ENCODE results near the gene HPS4.

HPS4 gene

GRCh38 chr22:26470807-26471206, 12.8 kb downstream of the HPS4 start:
- in situ Hi-C loops (cut with HindIII; ENCODE audit: low sequenced_read_pairs), result no loop called here

- in situ Hi-C loops (cut with HindIII; ENCODE audit: low sequenced_read_pairs), result loop anchor here (5.0 to 10.0 kb wide), 2 partner anchors 49 to 71 kb away; no protein-coding TSS in a partner anchor
Observed at GRCh38 chr22:26466196-26466595, 17.4 kb downstream of the HPS4 start.

- in situ Hi-C loops (cut with HindIII; ENCODE audit: low sequenced_read_pairs), result loop anchor here (10.0 kb wide), 1 partner anchor 70 kb away; no protein-coding TSS in a partner anchor
Observed at GRCh38 chr22:26464312-26464711, 19.3 kb downstream of the HPS4 start.

GRCh38 chr22:26463688-26464087, 19.9 kb downstream of the HPS4 start:
- in situ Hi-C loops (cut with HindIII; ENCODE audit: low sequenced_read_pairs), result loop anchor here (10.0 kb wide), 1 partner anchor 69 kb away; no protein-coding TSS in a partner anchor

GRCh38 chr22:26463101-26463661, 20.4 kb downstream of the HPS4 start:
- in situ Hi-C loops (cut with HindIII; ENCODE audit: low sequenced_read_pairs), result loop anchor here (10.0 kb wide), 1 partner anchor 68 kb away; no protein-coding TSS in a partner anchor

- in situ Hi-C loops (cut with HindIII; ENCODE audit: low sequenced_read_pairs), result loop anchor here (10.0 kb wide), 1 partner anchor 68 kb away; no protein-coding TSS in a partner anchor
Observed at GRCh38 chr22:26462641-26463040, 20.9 kb downstream of the HPS4 start.

- in situ Hi-C loops (cut with HindIII; ENCODE audit: low sequenced_read_pairs), result loop anchor here (10.0 kb wide), 1 partner anchor 67 kb away; no protein-coding TSS in a partner anchor
Observed at GRCh38 chr22:26462051-26462450, 21.5 kb downstream of the HPS4 start.

- in situ Hi-C loops (cut with HindIII; ENCODE audit: low sequenced_read_pairs), result loop anchor here (10.0 kb wide), 1 partner anchor 66 kb away; no protein-coding TSS in a partner anchor
Observed at GRCh38 chr22:26461188-26461810, 22.3 kb downstream of the HPS4 start.

- in situ Hi-C loops (cut with HindIII; ENCODE audit: low sequenced_read_pairs), result loop anchor here (10.0 kb wide), 1 partner anchor 65 kb away; no protein-coding TSS in a partner anchor
Observed at GRCh38 chr22:26460202-26460601, 23.4 kb downstream of the HPS4 start.

GRCh38 chr22:26457661-26458272, 25.8 kb downstream of the HPS4 start:
- in situ Hi-C loops (cut with HindIII; ENCODE audit: low sequenced_read_pairs), result no loop called here

GRCh38 chr22:26453812-26454500, 29.6 kb downstream of the HPS4 start:
- in situ Hi-C loops (cut with HindIII; ENCODE audit: low sequenced_read_pairs), result no loop called here

GRCh38 chr22:26453216-26453615, 30.4 kb downstream of the HPS4 start:
- in situ Hi-C loops (cut with HindIII; ENCODE audit: low sequenced_read_pairs), result no loop called here

- in situ Hi-C loops (cut with HindIII; ENCODE audit: low sequenced_read_pairs), result no loop called here
Observed at GRCh38 chr22:26452236-26453016, 31.2 kb downstream of the HPS4 start.

- in situ Hi-C loops (cut with HindIII; ENCODE audit: low sequenced_read_pairs), result no loop called here
Observed at GRCh38 chr22:26450453-26451185, 33.0 kb downstream of the HPS4 start.

GRCh38 chr22:26448941-26449340, 34.6 kb downstream of the HPS4 start:
- in situ Hi-C loops (cut with HindIII; ENCODE audit: low sequenced_read_pairs), result no loop called here

GRCh38 chr22:26448334-26448733, 35.2 kb downstream of the HPS4 start:
- in situ Hi-C loops (cut with HindIII; ENCODE audit: low sequenced_read_pairs), result no loop called here

- in situ Hi-C loops (cut with HindIII; ENCODE audit: low sequenced_read_pairs), result no loop called here
Observed at GRCh38 chr22:26447584-26448329, 35.8 kb downstream of the HPS4 start.

GRCh38 chr22:26446808-26447515, 36.6 kb downstream of the HPS4 start:
- in situ Hi-C loops (cut with HindIII; ENCODE audit: low sequenced_read_pairs), result no loop called here

All from DLD1 (cell line).